Dendritic cell treated with granulocyte-macrophage colony-stimulating factor and Interleukin-4, amounts not matched to agents 40 ng/mL and 50 ng/mL, for 4 days (primary cell): ENCODE data around the gene GUCA2A.

ENCODE experiments used
- H3K27ac Mint-ChIP-seq: one replicate; pipeline ENCODE4 v1.8.0; 2022; ENCODE audit warnings: mild to moderate bottlenecking, mixed read lengths
- H3K27me3 Mint-ChIP-seq: one replicate; pipeline ENCODE4 v1.8.0; 2022; ENCODE audit warnings: mild to moderate bottlenecking, mixed read lengths
- H3K36me3 Mint-ChIP-seq: one replicate; pipeline ENCODE4 v1.8.0; 2022; ENCODE audit warnings: low read depth, mixed read lengths
- H3K4me1 Mint-ChIP-seq: one replicate; pipeline ENCODE4 v1.8.0; 2022; ENCODE audit warnings: low read depth, mixed read lengths
- H3K4me3 Mint-ChIP-seq: one replicate; pipeline ENCODE4 v1.8.0; 2022; ENCODE audit warnings: mild to moderate bottlenecking, moderate library complexity, mixed read lengths
- H3K9me3 Mint-ChIP-seq: one replicate; pipeline ENCODE4 v1.8.0; 2022; ENCODE audit warnings: mixed read lengths
- intact Hi-C: fragments of 100-400 bp; cut with micrococcal nuclease; formaldehyde crosslinking; loops from one replicate; pipeline ENCODE4 v1.15.0; 2022

Gene GUCA2A

GRCh38 chr1:42142894-42143675 is 21.5 kb downstream of the GUCA2A start:
- H3K9me3 Mint-ChIP-seq: no peaks in the 10 kb centered on the region
- no peak overlapping the region for H3K4me3 Mint-ChIP-seq
- peaks cover 4% of the 10 kb centered on the region for H3K27me3 Mint-ChIP-seq
- H3K36me3 Mint-ChIP-seq: no peaks in the 10 kb centered on the region
- no peak overlapping the region for H3K27ac Mint-ChIP-seq
- intact Hi-C loops: no loop called here
- peaks cover 6% of the 10 kb centered on the region for H3K4me1 Mint-ChIP-seq

GRCh38 chr1:42141978-42142377 is 22.6 kb downstream of the GUCA2A start:
- no peak overlapping the region for H3K4me3 Mint-ChIP-seq
- H3K36me3 Mint-ChIP-seq: no peaks in the 10 kb centered on the region
- no peaks in the 10 kb centered on the region for H3K9me3 Mint-ChIP-seq
- H3K4me1 Mint-ChIP-seq: peaks cover 6% of the 10 kb centered on the region
- intact Hi-C loops: no loop called here
- H3K27ac Mint-ChIP-seq: no peak overlapping the region
- H3K27me3 Mint-ChIP-seq: peaks cover 4% of the 10 kb centered on the region

GRCh38 chr1:42140191-42140590 is 24.4 kb downstream of the GUCA2A start:
- H3K4me3 Mint-ChIP-seq: no peak overlapping the region
- H3K36me3 Mint-ChIP-seq: no peaks in the 10 kb centered on the region
- no peaks in the 10 kb centered on the region for H3K9me3 Mint-ChIP-seq
- intact Hi-C loops: no loop called here
- H3K27ac Mint-ChIP-seq: no peak overlapping the region
- H3K4me1 Mint-ChIP-seq: peaks cover 14% of the 10 kb centered on the region
- H3K27me3 Mint-ChIP-seq: peaks cover 4% of the 10 kb centered on the region

- intact Hi-C loops: no loop called here
- no peaks in the 10 kb centered on the region for H3K9me3 Mint-ChIP-seq
- H3K4me1 Mint-ChIP-seq: peaks cover 14% of the 10 kb centered on the region
- H3K27me3 Mint-ChIP-seq: peaks cover 4% of the 10 kb centered on the region
- no peak overlapping the region for H3K27ac Mint-ChIP-seq
- H3K36me3 Mint-ChIP-seq: no peaks in the 10 kb centered on the region
- no peak overlapping the region for H3K4me3 Mint-ChIP-seq
Observed at GRCh38 chr1:42139444-42139843, 25.1 kb downstream of the GUCA2A start.

GRCh38 chr1:42138586-42138985 is 26.0 kb downstream of the GUCA2A start:
- Mint-ChIP-seq H3K4me3 (no peak overlapping the region), H3K27me3 (peaks cover 2% of the 10 kb centered on the region), H3K4me1 (peaks cover 14% of the 10 kb centered on the region), H3K27ac (no peak overlapping the region), H3K9me3 (no peaks in the 10 kb centered on the region), H3K36me3 (no peaks in the 10 kb centered on the region)
- intact Hi-C loops: no loop called here

GRCh38 chr1:42137766-42138165 is 26.8 kb downstream of the GUCA2A start:
- Mint-ChIP-seq H3K4me1 (peaks cover 8% of the 10 kb centered on the region), H3K9me3 (no peaks in the 10 kb centered on the region), H3K27ac (no peak overlapping the region), H3K4me3 (no peak overlapping the region), H3K27me3 (no peaks in the 10 kb centered on the region), H3K36me3 (no peaks in the 10 kb centered on the region)
- intact Hi-C loops: no loop called here

- Mint-ChIP-seq H3K27me3 (no peaks in the 10 kb centered on the region), H3K4me1 (peaks cover 8% of the 10 kb centered on the region), H3K9me3 (no peaks in the 10 kb centered on the region), H3K4me3 (no peak overlapping the region), H3K27ac (no peak overlapping the region), H3K36me3 (no peaks in the 10 kb centered on the region)
- intact Hi-C loops: no loop called here
Observed at GRCh38 chr1:42136466-42136865, 28.1 kb downstream of the GUCA2A start.

- H3K36me3 Mint-ChIP-seq: no peaks in the 10 kb centered on the region
- intact Hi-C loops: no loop called here
- no peak overlapping the region for H3K27ac Mint-ChIP-seq
- no peaks in the 10 kb centered on the region for H3K27me3 Mint-ChIP-seq
- no peaks in the 10 kb centered on the region for H3K9me3 Mint-ChIP-seq
- no peak overlapping the region for H3K4me3 Mint-ChIP-seq
- H3K4me1 Mint-ChIP-seq: peaks cover 8% of the 10 kb centered on the region
Observed at GRCh38 chr1:42135426-42135825, 29.1 kb downstream of the GUCA2A start.

GRCh38 chr1:42133809-42134526 is 30.6 kb downstream of the GUCA2A start:
- peaks cover 8% of the 10 kb centered on the region for H3K4me1 Mint-ChIP-seq

GRCh38 chr1:42133390-42133789 is 31.2 kb downstream of the GUCA2A start:
- Mint-ChIP-seq H3K4me1 (peaks cover 8% of the 10 kb centered on the region), H3K36me3 (no peaks in the 10 kb centered on the region), H3K9me3 (no peaks in the 10 kb centered on the region), H3K4me3 (no peak overlapping the region), H3K27ac (no peak overlapping the region), H3K27me3 (peaks cover 4% of the 10 kb centered on the region)
- intact Hi-C loops: no loop called here

More at GRCh38 chr1:42133809-42134526, 30.6 kb downstream of the GUCA2A start:
- H3K4me3 Mint-ChIP-seq: no peak overlapping the region
- intact Hi-C loops: no loop called here
- no peaks in the 10 kb centered on the region for H3K27me3 Mint-ChIP-seq
- H3K9me3 Mint-ChIP-seq: no peaks in the 10 kb centered on the region
- H3K36me3 Mint-ChIP-seq: no peaks in the 10 kb centered on the region
- no peak overlapping the region for H3K27ac Mint-ChIP-seq

GRCh38 chr1:42130061-42130660 is 34.4 kb downstream of the GUCA2A start:
- intact Hi-C loops: no loop called here
- Mint-ChIP-seq H3K9me3 (no peaks in the 10 kb centered on the region), H3K27ac (no peak overlapping the region)

GRCh38 chr1:42128964-42129363 is 35.6 kb downstream of the GUCA2A start:
- no peak overlapping the region for H3K4me3 Mint-ChIP-seq

More at GRCh38 chr1:42130061-42130660, 34.4 kb downstream of the GUCA2A start:
- peaks cover 8% of the 10 kb centered on the region for H3K27me3 Mint-ChIP-seq
- H3K4me1 Mint-ChIP-seq: no peaks in the 10 kb centered on the region
- H3K36me3 Mint-ChIP-seq: no peaks in the 10 kb centered on the region
- H3K4me3 Mint-ChIP-seq: no peak overlapping the region

GRCh38 chr1:42128499-42128898 is 36.0 kb downstream of the GUCA2A start:
- Mint-ChIP-seq H3K36me3 (no peaks in the 10 kb centered on the region), H3K4me3 (no peak overlapping the region), H3K4me1 (no peaks in the 10 kb centered on the region), H3K27me3 (peaks cover 8% of the 10 kb centered on the region), H3K27ac (no peak overlapping the region), H3K9me3 (no peaks in the 10 kb centered on the region)
- intact Hi-C loops: no loop called here

More at GRCh38 chr1:42128964-42129363, 35.6 kb downstream of the GUCA2A start:
- Mint-ChIP-seq H3K9me3 (no peaks in the 10 kb centered on the region), H3K27ac (no peak overlapping the region), H3K36me3 (no peaks in the 10 kb centered on the region), H3K27me3 (peaks cover 8% of the 10 kb centered on the region), H3K4me1 (no peaks in the 10 kb centered on the region)
- intact Hi-C loops: no loop called here

GRCh38 chr1:42127767-42128166 is 36.8 kb downstream of the GUCA2A start:
- intact Hi-C loops: no loop called here
- Mint-ChIP-seq H3K27ac (no peak overlapping the region), H3K27me3 (peaks cover 8% of the 10 kb centered on the region), H3K4me3 (no peak overlapping the region), H3K9me3 (no peaks in the 10 kb centered on the region), H3K4me1 (no peaks in the 10 kb centered on the region), H3K36me3 (no peaks in the 10 kb centered on the region)
